ENCODE results near the gene ZNF160.

GRCh38 chr19:53068834-53069233 lies 34.4 kb downstream of the ZNF160 start:
- no peak for TF ChIP-seq POLR2AphosphoS5 (IDR thresholded peaks at IDR 0.05)
- no peak for TF ChIP-seq POLR2A (IDR thresholded peaks at IDR 0.05)
- no peak for TF ChIP-seq CTCF (IDR thresholded peaks at IDR 0.05)

Measured in sigmoid colon (tissue), 4 donors.